Upper lobe of left lung (tissue), 4 donors: Measurements from ENCODE around the gene IL9R.

Experiments used
- POLR2A ChIP-seq, 4 donors: fragments of 450-650 bp; IDR thresholded peaks; one replicate each; pipeline ENCODE4 v1.5.1; 2016 to 2017; ENCODE audit warnings: antibody characterized with exemption in 4 of 4, mild to moderate bottlenecking in 2 of 4
- TF ChIP-seq, protein P1 (sequence below), 6 experiments: fragments of 450-650 bp in 4 of 6; fragments of 200-600 bp in 2 of 6; sonication (generic) in 2 of 6; IDR thresholded peaks; one replicate each; pipeline ENCODE4 v1.5.1; 2016 to 2019; ENCODE audit warnings: antibody characterized with exemption in 6 of 6

DNA sequence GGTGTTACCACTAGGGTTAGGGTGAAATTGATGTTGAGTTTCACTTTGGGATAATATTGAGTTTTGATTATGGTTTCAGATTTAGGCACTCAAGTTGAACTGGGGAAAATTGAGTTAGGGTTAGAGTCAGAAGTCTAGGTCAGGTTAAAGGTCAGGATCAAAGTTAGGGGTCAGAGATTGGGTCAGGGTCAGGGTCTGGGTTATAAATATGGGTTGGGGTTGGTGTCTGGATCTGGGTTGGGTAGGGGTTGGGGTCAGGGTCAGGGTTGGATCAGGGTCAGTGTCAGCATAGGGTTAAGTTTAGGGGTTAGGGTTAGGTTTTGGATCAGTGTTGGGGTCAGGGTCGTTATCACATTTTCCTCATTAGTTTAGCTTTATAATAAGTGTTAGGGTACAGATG lies 42.7 kb upstream of the IL9R start:
- no peak for TF ChIP-seq POLR2A (IDR thresholded peaks at IDR 0.05)
- TF ChIP-seq, protein P1, sequence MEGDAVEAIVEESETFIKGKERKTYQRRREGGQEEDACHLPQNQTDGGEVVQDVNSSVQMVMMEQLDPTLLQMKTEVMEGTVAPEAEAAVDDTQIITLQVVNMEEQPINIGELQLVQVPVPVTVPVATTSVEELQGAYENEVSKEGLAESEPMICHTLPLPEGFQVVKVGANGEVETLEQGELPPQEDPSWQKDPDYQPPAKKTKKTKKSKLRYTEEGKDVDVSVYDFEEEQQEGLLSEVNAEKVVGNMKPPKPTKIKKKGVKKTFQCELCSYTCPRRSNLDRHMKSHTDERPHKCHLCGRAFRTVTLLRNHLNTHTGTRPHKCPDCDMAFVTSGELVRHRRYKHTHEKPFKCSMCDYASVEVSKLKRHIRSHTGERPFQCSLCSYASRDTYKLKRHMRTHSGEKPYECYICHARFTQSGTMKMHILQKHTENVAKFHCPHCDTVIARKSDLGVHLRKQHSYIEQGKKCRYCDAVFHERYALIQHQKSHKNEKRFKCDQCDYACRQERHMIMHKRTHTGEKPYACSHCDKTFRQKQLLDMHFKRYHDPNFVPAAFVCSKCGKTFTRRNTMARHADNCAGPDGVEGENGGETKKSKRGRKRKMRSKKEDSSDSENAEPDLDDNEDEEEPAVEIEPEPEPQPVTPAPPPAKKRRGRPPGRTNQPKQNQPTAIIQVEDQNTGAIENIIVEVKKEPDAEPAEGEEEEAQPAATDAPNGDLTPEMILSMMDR (IDR thresholded peaks at IDR 0.05): no peak
